Measurements from ENCODE around the gene PTOV1.

The PTOV1 gene

GRCh38 chr19:49889038-49889686 lies 38.2 kb downstream of the PTOV1 start:
- Histone ChIP-seq H3K9me2 (replicated peaks; ENCODE audit: insufficient read depth, low read length) (no peaks in the 10 kb centered on the region), H3K9ac (ENCODE audit: low read length) (no peak overlapping the region), H3K27ac (ENCODE audit: low read depth, low read length) (peak overlapping the region; percentile 31), H3K9me3 (ENCODE audit: insufficient read depth, low read length) (no peaks in the 10 kb centered on the region), H3F3A (ENCODE audit: insufficient read depth) (peaks cover 7% of the 10 kb centered on the region; the same call in 1 of the 2 replicates), H3K4me3 (ENCODE audit: insufficient read depth, low read length, poor library complexity, severe bottlenecking) (no peak overlapping the region), H4K20me1 (ENCODE audit: low read depth, low read length) (no peaks in the 10 kb centered on the region), H2AFZ (ENCODE audit: low read depth, low read length, severe bottlenecking) (no peak overlapping the region), H3K4me2 (ENCODE audit: low read depth, low read length, poor library complexity, severe bottlenecking) (no peak overlapping the region), H3K36me3 (ENCODE audit: low read length) (no peaks in the 10 kb centered on the region), H3K79me2 (ENCODE audit: insufficient read depth, low read length) (no peaks in the 10 kb centered on the region), H3K27me3 (ENCODE audit: low read length) (no peaks in the 10 kb centered on the region)
- no peak for TF ChIP-seq EZH2phosphoT487 (conservative IDR thresholded peaks at IDR 0.05; ENCODE audit: low read length)
- TF ChIP-seq, protein P1, sequence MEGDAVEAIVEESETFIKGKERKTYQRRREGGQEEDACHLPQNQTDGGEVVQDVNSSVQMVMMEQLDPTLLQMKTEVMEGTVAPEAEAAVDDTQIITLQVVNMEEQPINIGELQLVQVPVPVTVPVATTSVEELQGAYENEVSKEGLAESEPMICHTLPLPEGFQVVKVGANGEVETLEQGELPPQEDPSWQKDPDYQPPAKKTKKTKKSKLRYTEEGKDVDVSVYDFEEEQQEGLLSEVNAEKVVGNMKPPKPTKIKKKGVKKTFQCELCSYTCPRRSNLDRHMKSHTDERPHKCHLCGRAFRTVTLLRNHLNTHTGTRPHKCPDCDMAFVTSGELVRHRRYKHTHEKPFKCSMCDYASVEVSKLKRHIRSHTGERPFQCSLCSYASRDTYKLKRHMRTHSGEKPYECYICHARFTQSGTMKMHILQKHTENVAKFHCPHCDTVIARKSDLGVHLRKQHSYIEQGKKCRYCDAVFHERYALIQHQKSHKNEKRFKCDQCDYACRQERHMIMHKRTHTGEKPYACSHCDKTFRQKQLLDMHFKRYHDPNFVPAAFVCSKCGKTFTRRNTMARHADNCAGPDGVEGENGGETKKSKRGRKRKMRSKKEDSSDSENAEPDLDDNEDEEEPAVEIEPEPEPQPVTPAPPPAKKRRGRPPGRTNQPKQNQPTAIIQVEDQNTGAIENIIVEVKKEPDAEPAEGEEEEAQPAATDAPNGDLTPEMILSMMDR (IDR thresholded peaks at IDR 0.05; ENCODE audit: insufficient read depth, low read length, poor library complexity, severe bottlenecking), result no peak

DNA sequence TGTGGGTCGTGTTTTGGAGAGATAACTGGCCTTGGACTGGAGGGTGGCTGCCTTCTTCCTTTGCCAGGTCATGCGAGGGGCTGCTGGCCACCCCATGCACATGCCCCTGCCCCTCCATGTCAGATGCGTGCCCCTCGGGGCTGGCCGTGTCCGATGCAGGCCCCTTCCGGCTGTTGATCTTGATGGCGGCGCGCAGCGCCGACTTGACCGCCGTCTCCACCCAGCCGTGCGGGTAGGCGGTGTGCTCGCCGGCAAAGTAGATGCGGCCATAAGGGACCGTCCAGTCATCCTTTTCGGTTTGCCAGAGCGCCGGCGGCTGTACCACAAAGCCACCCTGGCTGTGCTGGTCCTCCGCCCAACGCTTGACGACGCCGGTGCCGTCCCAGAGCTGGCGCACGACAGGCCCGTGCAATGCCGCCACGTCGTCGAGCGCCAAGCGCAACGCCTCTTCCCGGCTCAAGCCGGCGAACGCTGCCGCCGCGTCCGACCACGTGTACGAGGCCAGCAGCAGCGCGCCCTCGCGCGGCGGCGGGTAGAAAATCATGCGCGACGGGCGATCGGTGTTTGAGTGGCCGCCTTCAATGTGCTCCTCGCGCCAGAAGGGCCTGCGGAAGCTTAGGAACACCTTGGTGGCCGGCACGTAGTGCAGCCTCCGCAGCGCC lies 38.9 kb downstream of the PTOV1 start:
- Histone ChIP-seq H3K9me3 (ENCODE audit: insufficient read depth, low read length) (no peaks in the 10 kb centered on the region), H3K4me2 (ENCODE audit: low read depth, low read length, poor library complexity, severe bottlenecking) (peak overlapping the region; percentile 52), H2AFZ (ENCODE audit: low read depth, low read length, severe bottlenecking) (no peak overlapping the region), H3K4me3 (ENCODE audit: insufficient read depth, low read length, poor library complexity, severe bottlenecking) (peak overlapping the region; percentile 38), H3F3A (ENCODE audit: insufficient read depth) (peaks cover 7% of the 10 kb centered on the region; the same call in 1 of the 2 replicates), H3K79me2 (ENCODE audit: insufficient read depth, low read length) (no peaks in the 10 kb centered on the region), H3K9ac (ENCODE audit: low read length) (no peak overlapping the region), H4K20me1 (ENCODE audit: low read depth, low read length) (no peaks in the 10 kb centered on the region), H3K27me3 (ENCODE audit: low read length) (no peaks in the 10 kb centered on the region), H3K27ac (ENCODE audit: low read depth, low read length) (no peak overlapping the region), H3K36me3 (ENCODE audit: low read length) (no peaks in the 10 kb centered on the region), H3K9me2 (replicated peaks; ENCODE audit: insufficient read depth, low read length) (no peaks in the 10 kb centered on the region)
- TF ChIP-seq, protein P1 (IDR thresholded peaks at IDR 0.05; ENCODE audit: insufficient read depth, low read length, poor library complexity, severe bottlenecking), result no peak
- no peak for TF ChIP-seq EZH2phosphoT487 (conservative IDR thresholded peaks at IDR 0.05; ENCODE audit: low read length)

- Histone ChIP-seq H3K4me3 (ENCODE audit: insufficient read depth, low read length, poor library complexity, severe bottlenecking) (peak overlapping the region; percentile 38), H3K27me3 (ENCODE audit: low read length) (no peaks in the 10 kb centered on the region), H3K4me2 (ENCODE audit: low read depth, low read length, poor library complexity, severe bottlenecking) (peak overlapping the region; percentile 52), H3K36me3 (ENCODE audit: low read length) (no peaks in the 10 kb centered on the region), H4K20me1 (ENCODE audit: low read depth, low read length) (no peaks in the 10 kb centered on the region), H3K9me3 (ENCODE audit: insufficient read depth, low read length) (no peaks in the 10 kb centered on the region), H3K9me2 (replicated peaks; ENCODE audit: insufficient read depth, low read length) (no peaks in the 10 kb centered on the region), H3K79me2 (ENCODE audit: insufficient read depth, low read length) (no peaks in the 10 kb centered on the region), H3K27ac (ENCODE audit: low read depth, low read length) (no peak overlapping the region), H3K9ac (ENCODE audit: low read length) (no peak overlapping the region), H2AFZ (ENCODE audit: low read depth, low read length, severe bottlenecking) (no peak overlapping the region), H3F3A (ENCODE audit: insufficient read depth) (peaks cover 7% of the 10 kb centered on the region; the same call in 1 of the 2 replicates)
- TF ChIP-seq, protein P1 (IDR thresholded peaks at IDR 0.05; ENCODE audit: insufficient read depth, low read length, poor library complexity, severe bottlenecking), result no peak
- no peak for TF ChIP-seq EZH2phosphoT487 (conservative IDR thresholded peaks at IDR 0.05; ENCODE audit: low read length)
Observed at GRCh38 chr19:49890349-49891311, 39.7 kb downstream of the PTOV1 start.

Data from SU-DHL-6 (cell line).